IPS DF 6.9 (cell line): Measurements from ENCODE around the gene HHIPL2.

Experiments used
- DNase-seq: peaks from one replicate; pipeline ENCODE4 v3.0.0-alpha.2; 2013; ENCODE audit warnings: low read depth, low spot score
- H3K27ac ChIP-seq: one replicate; pipeline ENCODE4 v1.5.1; 2013; ENCODE audit warnings: low read length, control low read depth
- H3K27me3 ChIP-seq: 2 replicates; pipeline ENCODE4 v1.6.1; 2013; ENCODE audit warnings: mild to moderate bottlenecking, low read length; ENCODE audit not compliant: control insufficient read depth, insufficient read depth
- H3K36me3 ChIP-seq: 2 replicates; pipeline ENCODE4 v1.6.1; 2013; ENCODE audit warnings: low read length; ENCODE audit not compliant: control insufficient read depth, insufficient read depth
- H3K4me1 ChIP-seq: 2 replicates; pipeline ENCODE4 v1.6.1; 2013; ENCODE audit warnings: low read length; ENCODE audit not compliant: control insufficient read depth, insufficient read depth
- H3K4me3 ChIP-seq: 2 replicates; pipeline ENCODE4 v1.5.1; 2013; ENCODE audit warnings: mild to moderate bottlenecking, low read length
- H3K9me3 ChIP-seq: 2 replicates; pipeline ENCODE4 v1.6.1; 2013; ENCODE audit warnings: low read length, inconsistent platforms; ENCODE audit not compliant: control insufficient read depth, insufficient read depth
- WGBS: extraction: QIAGEN DNeasy Blood & Tissue Kit; methylation state at CpG from one replicate; pipeline ENCODE4 v1.1.7; 2013; ENCODE audit warnings: mixed read lengths, missing lambda C conversion rate; ENCODE audit not compliant: insufficient read length, insufficient coverage; 5-methylcytosine and 5-hydroxymethylcytosine counted together

Gene HHIPL2

GRCh38 chr1:222540598-222540995 lies 7.3 kb downstream of the HHIPL2 start:
- H3K9me3 ChIP-seq = no peaks in the 10 kb centered on the region
- no peaks in the 10 kb centered on the region for H3K4me1 ChIP-seq
- H3K4me3 ChIP-seq = no peak overlapping the region
- DNase-seq = no peak
- no CpG with 5 or more reads among the region's 2 CpGs for WGBS
- H3K27me3 ChIP-seq = no peaks in the 10 kb centered on the region
- no peaks in the 10 kb centered on the region for H3K36me3 ChIP-seq
- no peak overlapping the region for H3K27ac ChIP-seq

GRCh38 chr1:222539951-222540597 lies 7.8 kb downstream of the HHIPL2 start:
- Histone ChIP-seq H3K36me3 (no peaks in the 10 kb centered on the region), H3K27ac (no peak overlapping the region), H3K4me1 (no peaks in the 10 kb centered on the region), H3K4me3 (no peak overlapping the region), H3K9me3 (no peaks in the 10 kb centered on the region), H3K27me3 (no peaks in the 10 kb centered on the region)
- no peak for DNase-seq
- WGBS = no CpG with 5 or more reads among the region's 16 CpGs

GRCh38 chr1:222535455-222535854 lies 12.4 kb downstream of the HHIPL2 start:
- H3K4me1 ChIP-seq = no peaks in the 10 kb centered on the region
- no peak overlapping the region for H3K4me3 ChIP-seq
- 100% methylated on average over 2 of the region's 5 CpGs for WGBS
- no peaks in the 10 kb centered on the region for H3K36me3 ChIP-seq
- no peaks in the 10 kb centered on the region for H3K27me3 ChIP-seq
- no peaks in the 10 kb centered on the region for H3K9me3 ChIP-seq
- no peak for DNase-seq
- H3K27ac ChIP-seq = no peak overlapping the region

- Histone ChIP-seq H3K4me3 (no peak overlapping the region), H3K36me3 (no peaks in the 10 kb centered on the region), H3K27ac (no peak overlapping the region), H3K9me3 (no peaks in the 10 kb centered on the region), H3K27me3 (no peaks in the 10 kb centered on the region), H3K4me1 (no peaks in the 10 kb centered on the region)
- DNase-seq = no peak
- no CpG with 5 or more reads among the region's 6 CpGs for WGBS
Measured at GRCh38 chr1:222530852-222531251, 17.1 kb downstream of the HHIPL2 start.

- Histone ChIP-seq H3K9me3 (no peaks in the 10 kb centered on the region), H3K27ac (no peak overlapping the region), H3K36me3 (no peaks in the 10 kb centered on the region), H3K4me3 (no peak overlapping the region), H3K4me1 (no peaks in the 10 kb centered on the region), H3K27me3 (no peaks in the 10 kb centered on the region)
- WGBS = no CpG with 5 or more reads among the region's 3 CpGs
- no peak for DNase-seq
Measured at GRCh38 chr1:222529916-222530315, 18.0 kb downstream of the HHIPL2 start.

- H3K9me3 ChIP-seq = no peaks in the 10 kb centered on the region
- no peaks in the 10 kb centered on the region for H3K4me1 ChIP-seq
- WGBS = no CpG with 5 or more reads among the region's 3 CpGs
- no peak overlapping the region for H3K4me3 ChIP-seq
- H3K27me3 ChIP-seq = no peaks in the 10 kb centered on the region
- no peak overlapping the region for H3K27ac ChIP-seq
- H3K36me3 ChIP-seq = no peaks in the 10 kb centered on the region
- DNase-seq = no peak
Measured at GRCh38 chr1:222529181-222529580, 18.7 kb downstream of the HHIPL2 start.

GRCh38 chr1:222525951-222526350 lies 22.0 kb downstream of the HHIPL2 start:
- no CpG with 5 or more reads among the region's 2 CpGs for WGBS
- Histone ChIP-seq H3K27ac (no peak overlapping the region), H3K4me3 (no peak overlapping the region), H3K4me1 (no peaks in the 10 kb centered on the region), H3K27me3 (no peaks in the 10 kb centered on the region), H3K9me3 (no peaks in the 10 kb centered on the region), H3K36me3 (no peaks in the 10 kb centered on the region)
- DNase-seq = no peak

GRCh38 chr1:222523852-222524251 lies 24.1 kb downstream of the HHIPL2 start:
- no peaks in the 10 kb centered on the region for H3K4me1 ChIP-seq
- H3K4me3 ChIP-seq = no peak overlapping the region
- H3K27me3 ChIP-seq = no peaks in the 10 kb centered on the region
- WGBS = no CpG with 5 or more reads among the region's 3 CpGs
- no peak overlapping the region for H3K27ac ChIP-seq
- H3K9me3 ChIP-seq = no peaks in the 10 kb centered on the region
- no peak for DNase-seq
- H3K36me3 ChIP-seq = no peaks in the 10 kb centered on the region

GRCh38 chr1:222522105-222522915 lies 25.6 kb downstream of the HHIPL2 start:
- no peaks in the 10 kb centered on the region for H3K27me3 ChIP-seq
- DNase-seq = no peak
- H3K9me3 ChIP-seq = no peaks in the 10 kb centered on the region
- no peaks in the 10 kb centered on the region for H3K36me3 ChIP-seq
- no CpG with 5 or more reads among the region's 8 CpGs for WGBS
- no peaks in the 10 kb centered on the region for H3K4me1 ChIP-seq
- H3K4me3 ChIP-seq = no peak overlapping the region
- no peak overlapping the region for H3K27ac ChIP-seq

GRCh38 chr1:222521299-222522104 lies 26.4 kb downstream of the HHIPL2 start:
- no peak for DNase-seq
- H3K27me3 ChIP-seq = no peaks in the 10 kb centered on the region
- no peak overlapping the region for H3K4me3 ChIP-seq
- no peaks in the 10 kb centered on the region for H3K4me1 ChIP-seq
- H3K9me3 ChIP-seq = no peaks in the 10 kb centered on the region
- no CpG with 5 or more reads among the region's 7 CpGs for WGBS
- H3K36me3 ChIP-seq = no peaks in the 10 kb centered on the region
- H3K27ac ChIP-seq = no peak overlapping the region
